HCT116 (cell line): Measurements from ENCODE around the gene ELP5. TPM values are rescaled to one million over a fixed set of nuclear protein-coding genes. Genes with fewer than 3 reads are reported as not detected.

Experiments
- ATAC-seq: fragments of 200-7000 bp; cut with Tn5 transposase; 2 replicates; pipeline ENCODE4 v1.9.1; 2020; ENCODE audit warnings: mild to moderate bottlenecking, moderate library complexity
- BruUV-seq: library from RNA; stranded (reverse); fragments of 400-500 nt; replicated peaks from 2 replicates; lab custom pipeline; 2021; lab: Mats Ljungman, UMichigan
- CTCF ChIA-PET: fragments of 300-600 bp; sonication (Branson Sonifier 250); formaldehyde crosslinking; loops from one replicate; lab custom pipeline; 2021; ENCODE audit warnings: antibody characterized with exemption; lab: Charles Lee
- POLR2A ChIA-PET: fragments of 300-600, 350-600 bp; sonication (Branson Sonifier 250); formaldehyde crosslinking; loops from one replicate; lab custom pipeline; 2021; ENCODE audit warnings: antibody characterized with exemption; lab: Charles Lee
- RAD21 ChIA-PET, 2 experiments: fragments of 300-600 bp; sonication (Branson Sonifier 250); formaldehyde crosslinking; loops; one replicate each; lab custom pipeline; 2023; ENCODE audit warnings: low total read pairs in 2 of 2; ENCODE audit not compliant: uncharacterized antibody in 2 of 2, unreplicated experiment in 2 of 2, low non-redundant PET in 1 of 2; lab: Charles Lee
- DNase-seq: peaks from one replicate; pipeline ENCODE4 v3.0.0-alpha.2; 2010; ENCODE audit warnings: low read depth, low spot score
- H2AFZ ChIP-seq: fragments of 200-600 bp; shearing (Covaris generic), sonication (generic); 2 replicates; pipeline ENCODE4 v1.6.1; 2017; ENCODE audit warnings: low read depth, mixed run types, mixed read lengths, antibody characterized with exemption, low read length; ENCODE audit not compliant: poor library complexity, severe bottlenecking
- H3K27ac ChIP-seq: 2 replicates; pipeline ENCODE4 v1.5.1; 2012; ENCODE audit warnings: low read depth, low read length
- H3K27me3 ChIP-seq: fragments of 200-600 bp; sonication (generic); 2 replicates; pipeline ENCODE4 v1.6.1; 2016; ENCODE audit warnings: mixed run types, low read length, mixed read lengths; ENCODE audit not compliant: insufficient read depth
- H3K36me3 ChIP-seq, 2 experiments: fragments of 200-500 bp in 1 of 2; fragments of 200-600 bp in 1 of 2; sonication (Bioruptor generic) in 1 of 2; sonication (generic) in 1 of 2; 2 replicates each; pipeline versions ENCODE4 v1.5.1 to v1.6.1; 2014 to 2016; ENCODE audit warnings: low read length in 2 of 2, inconsistent platforms in 1 of 2, mixed read lengths in 1 of 2, mixed run types in 1 of 2; ENCODE audit not compliant: insufficient read depth in 2 of 2, control insufficient read depth in 1 of 2
- H3K4me1 ChIP-seq, 2 experiments: fragments of 200-600 bp in 1 of 2; sonication (generic) in 1 of 2; 2 replicates each; pipeline versions ENCODE4 v1.5.1 to v1.6.1; 2012 to 2017; ENCODE audit warnings: low read length in 2 of 2, inconsistent platforms in 1 of 2, mild to moderate bottlenecking in 1 of 2, mixed read lengths in 1 of 2, mixed run types in 1 of 2, moderate library complexity in 1 of 2; ENCODE audit not compliant: insufficient read depth in 2 of 2, control insufficient read depth in 1 of 2
- H3K4me2 ChIP-seq: fragments of 200-600 bp; sonication (generic); 2 replicates; pipeline ENCODE4 v1.6.1; 2017; ENCODE audit warnings: mixed run types, low read length, mixed read lengths
- H3K4me3 ChIP-seq, 2 experiments: fragments of 200-600 bp in 1 of 2; sonication (generic) in 1 of 2; replicated peaks in 1 of 2; 2 replicates each; pipeline ENCODE4 v1.5.1; 2011 to 2016; ENCODE audit warnings: low read length in 2 of 2, control low read depth in 1 of 2, low read depth in 1 of 2, mild to moderate bottlenecking in 1 of 2, mixed read lengths in 1 of 2, mixed run types in 1 of 2
- H3K79me2 ChIP-seq: fragments of 200-600 bp; sonication (generic); 2 replicates; pipeline ENCODE4 v1.6.1; 2017; ENCODE audit warnings: mild to moderate bottlenecking, mixed run types, low read length, moderate library complexity, mixed read lengths; ENCODE audit not compliant: insufficient read depth
- H3K9ac ChIP-seq: fragments of 200-600 bp; sonication (generic); 2 replicates; pipeline ENCODE4 v1.6.1; 2016; ENCODE audit warnings: low read length, mixed read lengths
- H3K9me2 ChIP-seq: fragments of 200-600 bp; sonication (generic), shearing (Covaris generic); 2 replicates; pipeline ENCODE4 v1.6.1; 2017; ENCODE audit warnings: mixed run types, mild to moderate bottlenecking, moderate library complexity; ENCODE audit not compliant: insufficient read depth
- H3K9me3 ChIP-seq, 2 experiments: fragments of 200-500 bp in 1 of 2; fragments of 200-600 bp in 1 of 2; sonication (Bioruptor generic) in 1 of 2; sonication (generic) in 1 of 2; 2 replicates each; pipeline ENCODE4 v1.6.1; 2014 to 2017; ENCODE audit warnings: low read length in 2 of 2, mixed read lengths in 2 of 2, inconsistent platforms in 1 of 2, low read depth in 1 of 2, mild to moderate bottlenecking in 1 of 2, mixed run types in 1 of 2, moderate library complexity in 1 of 2; ENCODE audit not compliant: control insufficient read depth in 1 of 2, insufficient read depth in 1 of 2
- H4K20me1 ChIP-seq: fragments of 200-600 bp; sonication (generic), shearing (Covaris generic); 2 replicates; pipeline ENCODE4 v1.6.1; 2017; ENCODE audit warnings: mixed run types, mild to moderate bottlenecking, moderate library complexity; ENCODE audit not compliant: insufficient read depth
- CBX3 ChIP-seq: IDR thresholded peaks from 2 replicates; pipeline ENCODE4 v1.6.1; 2012; ENCODE audit warnings: low read depth
- EGR1 ChIP-seq: IDR thresholded peaks from 2 replicates; pipeline ENCODE4 v1.6.1; 2012; ENCODE audit warnings: low read depth
- ELF1 ChIP-seq: IDR thresholded peaks from 2 replicates; pipeline ENCODE4 v1.6.1; 2012; ENCODE audit warnings: low read depth, borderline replicate concordance
- EZH2 ChIP-seq: fragments of 200-600 bp; sonication (generic); IDR thresholded peaks from 2 replicates; pipeline ENCODE4 v1.6.1; 2017; ENCODE audit warnings: antibody characterized with exemption, mixed run types
- EZH2phosphoT487 ChIP-seq: fragments of 200-600 bp; IDR thresholded peaks from 2 replicates; pipeline ENCODE4 v1.6.1; 2018; ENCODE audit warnings: antibody characterized with exemption, borderline replicate concordance
- POLR2A ChIP-seq: IDR thresholded peaks from 2 replicates; pipeline ENCODE4 v1.7.0; 2011; ENCODE audit warnings: borderline replicate concordance; ENCODE audit not compliant: insufficient read depth, insufficient read length; ENCODE audit errors: extremely low read depth
- POLR2AphosphoS5 ChIP-seq: IDR thresholded peaks from 2 replicates; pipeline ENCODE4 v1.6.1; 2011; ENCODE audit warnings: mild to moderate bottlenecking, low read depth, low read length, moderate library complexity
- RAD21 ChIP-seq: IDR thresholded peaks from 2 replicates; pipeline ENCODE4 v1.6.1; 2012; ENCODE audit warnings: low read depth, mild to moderate bottlenecking
- SIN3A ChIP-seq: IDR thresholded peaks from 2 replicates; pipeline ENCODE4 v1.6.1; 2012; ENCODE audit warnings: low read depth
- SP1 ChIP-seq: IDR thresholded peaks from 2 replicates; pipeline ENCODE4 v1.6.1; 2012; ENCODE audit warnings: low read depth
- intact Hi-C: fragments of 100-400 bp; cut with micrococcal nuclease; formaldehyde crosslinking; loops from 2 replicates; pipeline ENCODE4 v1.10.0; 2022
- total RNA-seq: library from RNA; stranded (reverse); gene quantifications from one replicate; pipeline ENCODE4 v1.2.1, GENCODE V29; 2021; ENCODE audit not compliant: unreplicated experiment
- TF ChIP-seq, protein P1 (sequence below): IDR thresholded peaks from 2 replicates; pipeline ENCODE4 v1.6.1; 2012; ENCODE audit warnings: low read depth
- TF ChIP-seq, protein P2 (sequence below), 3 experiments: fragments of 200-600 bp in 1 of 3; sonication (generic) in 1 of 3; IDR thresholded peaks in 2 of 3; conservative IDR thresholded peaks in 1 of 3; 2 replicates each; pipeline ENCODE4 v1.5.1; 2012 to 2017; ENCODE audit warnings: low read depth in 2 of 3, low read length in 2 of 3, antibody characterized with exemption in 1 of 3, borderline replicate concordance in 1 of 3, control low read depth in 1 of 3, mild to moderate bottlenecking in 1 of 3, mixed read lengths in 1 of 3, mixed run types in 1 of 3, moderate library complexity in 1 of 3; ENCODE audit not compliant: insufficient read depth in 1 of 3

Gene ELP5
- total RNA-seq, 1 experiment from 2014 or later: 81.7 TPM

DNA sequence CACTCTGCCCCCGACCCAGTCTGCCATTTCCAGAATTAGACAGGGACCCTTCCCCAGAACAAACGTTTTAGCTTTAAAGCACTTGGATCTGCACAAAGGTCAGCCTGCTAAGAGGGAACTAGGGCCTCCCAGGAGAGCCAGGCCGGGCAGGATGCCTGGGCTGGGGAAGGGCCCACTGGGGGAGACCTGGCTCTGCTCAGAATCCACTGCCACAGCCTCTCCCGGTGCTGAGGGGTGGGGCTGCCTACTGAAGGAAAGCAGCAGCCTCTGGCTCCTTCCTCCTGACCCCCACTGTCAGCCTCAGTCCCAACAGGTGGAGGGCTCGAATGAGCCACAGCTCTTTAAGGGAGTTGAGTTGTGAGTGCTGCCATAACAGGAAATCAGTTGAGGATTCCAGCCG lies 40.7 kb downstream of the ELP5 start:
- no peaks in the 10 kb centered on the region for H3K9me2 ChIP-seq
- ChIA-PET CTCF (no interaction called here), POLR2A (no interaction called here), RAD21 (no interaction called here)
- intact Hi-C loops: no loop called here
- H4K20me1 ChIP-seq: no peaks in the 10 kb centered on the region
- no TSS peak for BruUV-seq
- no peak overlapping the region for H2AFZ ChIP-seq
- no peak overlapping the region for H3K9ac ChIP-seq
- DNase-seq (no peak), ATAC-seq (no peak)
- H3K79me2 ChIP-seq: no peaks in the 10 kb centered on the region
- no peaks in the 10 kb centered on the region for H3K36me3 ChIP-seq
- H3K27me3 ChIP-seq: no peaks in the 10 kb centered on the region
- H3K4me2 ChIP-seq: no peak overlapping the region
- H3K9me3 ChIP-seq: no peaks in the 10 kb centered on the region
- no peak overlapping the region for H3K27ac ChIP-seq
- TF ChIP-seq EGR1: no peak
- TF ChIP-seq POLR2A: no peak
- TF ChIP-seq CBX3: no peak
- TF ChIP-seq SIN3A: no peak
- TF ChIP-seq EZH2: no peak
- TF ChIP-seq POLR2AphosphoS5: no peak
- TF ChIP-seq SP1: no peak
- TF ChIP-seq ELF1: no peak
- H3K4me1 ChIP-seq: peaks cover 17 to 41% of the 10 kb centered on the region in 2 experiments; a peak in 3 of 4 replicates
- H3K4me3 ChIP-seq: no peak overlapping the region

DNA sequence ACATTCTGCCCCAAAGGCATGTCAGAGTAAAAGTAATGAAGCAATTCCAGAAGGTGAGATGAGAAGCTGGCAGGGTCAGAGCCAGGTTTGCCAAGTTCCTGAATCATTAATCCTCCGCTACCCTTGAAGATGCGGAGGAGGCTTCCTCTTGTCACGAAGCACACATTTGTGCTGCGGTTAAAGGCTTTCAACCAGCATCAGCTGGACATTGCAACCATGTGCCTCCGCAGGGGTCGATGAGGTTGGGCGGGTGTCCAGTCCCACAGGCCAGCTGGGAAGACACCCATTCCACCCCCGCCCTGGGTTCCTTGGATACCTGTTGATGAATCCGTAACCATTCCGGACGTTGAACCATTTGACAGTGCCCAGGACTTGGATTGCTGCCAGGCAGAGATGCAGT lies 41.1 kb downstream of the ELP5 start:
- Histone ChIP-seq H3K9me2 (no peaks in the 10 kb centered on the region), H3K9ac (no peak overlapping the region), H3K27ac (no peak overlapping the region), H3K4me1 (peaks cover 17 to 41% of the 10 kb centered on the region in 2 experiments; a peak in 3 of 4 replicates), H3K79me2 (no peaks in the 10 kb centered on the region), H3K9me3 (no peaks in the 10 kb centered on the region), H3K4me3 (no peak overlapping the region), H3K27me3 (no peaks in the 10 kb centered on the region), H3K36me3 (no peaks in the 10 kb centered on the region), H3K4me2 (no peak overlapping the region), H4K20me1 (no peaks in the 10 kb centered on the region), H2AFZ (no peak overlapping the region)
- DNase-seq (no peak), ATAC-seq (no peak)
- ChIA-PET CTCF (interaction anchor here (1.0 kb wide), 1 partner anchor 12 kb away, joined by 3 read pairs; the partner anchor contains the start of gene SLC2A4), RAD21 (interaction anchor here in 1 of 2 experiments (0.6 kb wide), 1 partner anchor 28 kb away, joined by 3 read pairs; no protein-coding TSS in a partner anchor), POLR2A (interaction anchor here (0.6 to 1.3 kb wide), 2 partner anchors 53 to 111 kb away, joined by 3 to 4 read pairs; partner anchors contain the start of genes PHF23 and TMEM256)
- BruUV-seq: no TSS peak
- TF ChIP-seq RAD21 (no peak), EZH2phosphoT487 (no peak)
- TF ChIP-seq, protein P1, sequence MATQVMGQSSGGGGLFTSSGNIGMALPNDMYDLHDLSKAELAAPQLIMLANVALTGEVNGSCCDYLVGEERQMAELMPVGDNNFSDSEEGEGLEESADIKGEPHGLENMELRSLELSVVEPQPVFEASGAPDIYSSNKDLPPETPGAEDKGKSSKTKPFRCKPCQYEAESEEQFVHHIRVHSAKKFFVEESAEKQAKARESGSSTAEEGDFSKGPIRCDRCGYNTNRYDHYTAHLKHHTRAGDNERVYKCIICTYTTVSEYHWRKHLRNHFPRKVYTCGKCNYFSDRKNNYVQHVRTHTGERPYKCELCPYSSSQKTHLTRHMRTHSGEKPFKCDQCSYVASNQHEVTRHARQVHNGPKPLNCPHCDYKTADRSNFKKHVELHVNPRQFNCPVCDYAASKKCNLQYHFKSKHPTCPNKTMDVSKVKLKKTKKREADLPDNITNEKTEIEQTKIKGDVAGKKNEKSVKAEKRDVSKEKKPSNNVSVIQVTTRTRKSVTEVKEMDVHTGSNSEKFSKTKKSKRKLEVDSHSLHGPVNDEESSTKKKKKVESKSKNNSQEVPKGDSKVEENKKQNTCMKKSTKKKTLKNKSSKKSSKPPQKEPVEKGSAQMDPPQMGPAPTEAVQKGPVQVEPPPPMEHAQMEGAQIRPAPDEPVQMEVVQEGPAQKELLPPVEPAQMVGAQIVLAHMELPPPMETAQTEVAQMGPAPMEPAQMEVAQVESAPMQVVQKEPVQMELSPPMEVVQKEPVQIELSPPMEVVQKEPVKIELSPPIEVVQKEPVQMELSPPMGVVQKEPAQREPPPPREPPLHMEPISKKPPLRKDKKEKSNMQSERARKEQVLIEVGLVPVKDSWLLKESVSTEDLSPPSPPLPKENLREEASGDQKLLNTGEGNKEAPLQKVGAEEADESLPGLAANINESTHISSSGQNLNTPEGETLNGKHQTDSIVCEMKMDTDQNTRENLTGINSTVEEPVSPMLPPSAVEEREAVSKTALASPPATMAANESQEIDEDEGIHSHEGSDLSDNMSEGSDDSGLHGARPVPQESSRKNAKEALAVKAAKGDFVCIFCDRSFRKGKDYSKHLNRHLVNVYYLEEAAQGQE: no peak
- TF ChIP-seq, protein P2, sequence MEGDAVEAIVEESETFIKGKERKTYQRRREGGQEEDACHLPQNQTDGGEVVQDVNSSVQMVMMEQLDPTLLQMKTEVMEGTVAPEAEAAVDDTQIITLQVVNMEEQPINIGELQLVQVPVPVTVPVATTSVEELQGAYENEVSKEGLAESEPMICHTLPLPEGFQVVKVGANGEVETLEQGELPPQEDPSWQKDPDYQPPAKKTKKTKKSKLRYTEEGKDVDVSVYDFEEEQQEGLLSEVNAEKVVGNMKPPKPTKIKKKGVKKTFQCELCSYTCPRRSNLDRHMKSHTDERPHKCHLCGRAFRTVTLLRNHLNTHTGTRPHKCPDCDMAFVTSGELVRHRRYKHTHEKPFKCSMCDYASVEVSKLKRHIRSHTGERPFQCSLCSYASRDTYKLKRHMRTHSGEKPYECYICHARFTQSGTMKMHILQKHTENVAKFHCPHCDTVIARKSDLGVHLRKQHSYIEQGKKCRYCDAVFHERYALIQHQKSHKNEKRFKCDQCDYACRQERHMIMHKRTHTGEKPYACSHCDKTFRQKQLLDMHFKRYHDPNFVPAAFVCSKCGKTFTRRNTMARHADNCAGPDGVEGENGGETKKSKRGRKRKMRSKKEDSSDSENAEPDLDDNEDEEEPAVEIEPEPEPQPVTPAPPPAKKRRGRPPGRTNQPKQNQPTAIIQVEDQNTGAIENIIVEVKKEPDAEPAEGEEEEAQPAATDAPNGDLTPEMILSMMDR (IDR thresholded peaks at IDR 0.05 in 2 of 3, conservative IDR thresholded peaks at IDR 0.05 in 1 of 3; ENCODE audit: borderline replicate concordance in 1 of 3, insufficient read depth in 1 of 3, low read depth in 2 of 3, low read length in 2 of 3): no peak
- intact Hi-C loops: no loop called here
